Effector CD8-positive, alpha-beta T cell (primary cell): Measurements from ENCODE around the gene SUCLA2.
"Not testable (repeated sequence)": the region's sequence is repeated elsewhere in the genome, so short reads cannot be mapped to it uniquely, and the experiment has no call there.

Experiments
- DNase-seq: peaks from one replicate; lab custom pipeline; 2025; lab: John Stamatoyannopoulos, UW

The SUCLA2 gene

GRCh38 chr13:47991859-47992258 lies 9.2 kb downstream of the SUCLA2 start:
- DNase-seq = no peak

DNA sequence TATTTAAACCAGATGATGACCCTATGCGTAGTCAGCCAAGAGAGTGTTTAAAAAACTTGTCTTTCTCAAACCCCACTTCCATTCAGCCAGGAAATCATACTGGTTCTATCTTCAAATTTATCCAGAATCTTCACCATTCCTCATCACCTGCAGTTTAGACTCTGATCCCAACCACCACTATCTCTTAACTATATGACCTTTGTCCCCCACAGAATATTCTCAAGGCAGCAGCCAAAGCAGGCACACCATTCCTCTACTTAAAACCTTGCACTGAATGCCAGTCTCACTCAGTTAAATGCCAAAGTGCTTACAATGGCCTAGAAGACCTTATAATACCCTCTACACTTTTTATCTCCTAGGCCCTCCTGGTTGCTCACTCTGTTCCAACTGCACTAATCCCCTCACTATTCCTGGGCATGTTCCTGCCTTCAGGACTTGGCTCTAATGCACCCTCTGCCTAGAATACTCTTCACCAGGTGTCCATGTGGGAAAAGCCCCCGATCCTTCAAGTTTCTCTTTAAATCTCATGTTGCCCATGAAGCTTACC lies 10.1 kb downstream of the SUCLA2 start:
- no peak for DNase-seq

DNA sequence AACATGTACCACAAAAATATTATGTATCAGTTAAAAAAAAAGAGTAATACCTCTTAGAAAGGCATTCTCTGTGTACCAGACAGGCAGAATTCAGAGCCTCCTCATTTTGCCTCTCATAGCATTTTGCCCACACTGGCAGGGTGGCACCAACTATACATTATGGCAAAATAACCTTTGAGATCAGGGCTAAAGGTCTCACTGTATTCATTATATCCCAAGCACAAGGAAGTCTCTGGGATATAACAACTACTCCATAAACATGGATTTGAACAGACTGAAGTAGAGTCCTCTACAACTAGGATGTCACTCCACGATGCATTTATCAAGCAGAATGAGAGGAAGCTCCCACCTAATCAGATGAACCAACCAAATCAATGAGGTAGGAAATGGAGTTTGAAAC lies 10.6 kb downstream of the SUCLA2 start:
- no peak for DNase-seq

DNA sequence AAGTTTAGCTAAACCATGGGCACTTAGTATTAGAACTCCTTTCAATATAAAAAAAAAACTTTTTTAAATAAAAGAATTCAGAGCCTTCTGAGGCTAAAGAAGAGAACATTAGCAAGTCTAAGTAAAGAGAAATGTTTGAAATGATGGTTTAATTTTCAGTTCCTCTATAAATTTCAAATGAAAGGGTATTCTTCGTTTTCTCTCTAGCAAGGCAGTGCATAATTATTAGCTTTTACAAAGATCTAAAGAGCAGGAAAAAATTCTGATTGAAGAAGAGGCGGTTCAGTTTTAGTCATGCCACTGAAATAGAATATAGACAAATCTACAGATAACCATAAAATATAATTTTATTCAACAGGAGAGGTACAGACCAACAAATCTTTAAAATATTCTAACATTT lies 18.0 kb downstream of the SUCLA2 start:
- DNase-seq = no peak

DNA sequence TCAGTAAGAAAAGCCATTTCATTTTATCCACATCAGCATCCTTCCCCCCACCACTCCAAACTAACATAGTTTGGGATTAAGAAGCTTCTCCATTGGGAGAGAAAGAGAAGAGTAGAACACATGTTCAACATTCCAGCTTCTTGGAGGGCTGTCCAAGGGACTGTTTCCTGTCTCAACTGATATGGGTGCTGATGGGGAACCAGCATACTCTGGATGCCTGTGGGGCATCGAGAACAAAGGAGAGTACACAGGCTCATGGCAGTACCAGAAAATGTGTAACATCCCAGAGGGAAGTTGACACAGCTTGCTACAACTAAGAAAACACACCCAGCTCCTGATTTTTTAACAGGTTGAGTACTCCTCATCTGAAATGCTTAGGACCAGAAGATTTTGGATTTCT lies 24.7 kb downstream of the SUCLA2 start:
- DNase-seq = no peak

GRCh38 chr13:47964863-47965262 lies 36.2 kb downstream of the SUCLA2 start:
- no peak for DNase-seq

DNA sequence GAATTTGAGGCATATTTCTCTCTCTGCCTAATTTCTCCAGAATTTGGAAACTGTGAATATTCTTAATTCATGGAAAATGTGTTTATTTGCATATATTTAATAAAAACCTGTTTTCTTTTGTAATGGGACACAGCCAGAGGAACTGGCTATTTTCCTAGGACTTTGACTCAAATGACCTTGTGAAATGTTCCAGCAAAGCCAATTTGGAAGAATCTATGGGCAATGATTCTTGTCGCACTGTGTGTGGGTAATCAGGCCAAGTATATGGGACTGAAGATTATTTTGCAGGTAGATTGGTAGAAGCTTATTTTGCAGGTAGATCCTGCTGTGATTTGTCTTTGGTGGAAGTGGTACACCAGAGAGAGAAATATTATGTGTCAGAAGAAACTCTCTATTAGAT lies 38.8 kb downstream of the SUCLA2 start:
- no peak for DNase-seq

DNA sequence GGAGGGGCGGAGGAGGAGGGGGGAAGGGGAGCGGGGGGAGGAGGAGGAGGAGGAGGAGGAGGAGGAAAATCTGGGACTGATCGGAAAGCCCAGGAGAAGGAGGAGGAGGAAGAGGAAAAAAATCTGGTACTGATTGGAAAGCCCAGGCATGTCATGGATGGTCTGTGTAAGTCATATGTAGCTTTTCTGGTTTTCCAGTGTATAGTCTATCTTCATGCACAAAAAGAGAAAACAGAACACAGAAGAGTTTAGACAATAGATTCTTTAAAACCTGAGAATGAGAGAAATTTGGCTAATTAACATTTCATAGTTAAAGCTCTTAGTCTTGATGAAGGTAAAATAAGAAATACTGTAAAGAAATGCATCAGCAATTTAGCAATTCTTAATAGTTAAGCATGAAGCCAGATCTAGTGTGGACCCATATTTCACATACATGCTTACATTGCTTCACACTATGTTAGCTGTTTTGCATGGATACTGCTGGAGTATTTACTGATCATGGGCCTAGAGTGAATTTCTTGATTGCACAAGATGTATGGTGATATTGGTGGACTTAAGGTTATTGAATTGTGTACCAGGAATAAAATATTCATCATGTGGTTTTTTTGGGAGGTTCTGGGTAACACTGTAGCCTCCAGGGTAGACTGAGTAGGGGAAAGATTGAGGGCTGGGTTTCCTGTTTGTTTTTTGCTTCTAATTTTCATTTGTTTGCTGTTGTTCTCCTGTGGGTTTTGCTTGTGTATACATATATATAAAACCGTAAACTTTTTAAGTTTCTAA lies 41.4 kb downstream of the SUCLA2 start:
- no peak for DNase-seq

- DNase-seq = no peak
These were observed 44.0 kb downstream of the SUCLA2 start for GRCh38 chr13:47957073-47957472.

DNA sequence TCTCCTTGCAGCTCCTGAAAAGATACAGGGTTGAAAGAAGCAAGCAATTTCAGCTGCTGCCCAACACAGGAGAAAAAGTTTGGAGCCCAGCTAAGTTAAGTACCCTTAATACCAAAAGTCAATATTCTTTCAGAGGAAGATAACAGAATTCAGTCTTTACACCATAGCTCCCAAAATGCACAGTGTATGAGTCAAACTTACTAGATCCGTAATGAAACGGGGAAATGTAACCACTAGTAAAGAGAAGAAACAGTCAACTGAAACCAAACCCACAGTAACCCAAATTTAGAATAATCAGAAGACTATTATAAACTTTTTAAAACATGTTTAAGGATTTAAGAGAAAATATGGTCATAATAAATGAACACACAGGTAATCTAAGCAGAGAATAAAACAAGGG lies 45.2 kb downstream of the SUCLA2 start:
- DNase-seq = no peak

GRCh38 chr13:47949799-47950198 lies 51.3 kb downstream of the SUCLA2 start:
- no peak for DNase-seq

DNA sequence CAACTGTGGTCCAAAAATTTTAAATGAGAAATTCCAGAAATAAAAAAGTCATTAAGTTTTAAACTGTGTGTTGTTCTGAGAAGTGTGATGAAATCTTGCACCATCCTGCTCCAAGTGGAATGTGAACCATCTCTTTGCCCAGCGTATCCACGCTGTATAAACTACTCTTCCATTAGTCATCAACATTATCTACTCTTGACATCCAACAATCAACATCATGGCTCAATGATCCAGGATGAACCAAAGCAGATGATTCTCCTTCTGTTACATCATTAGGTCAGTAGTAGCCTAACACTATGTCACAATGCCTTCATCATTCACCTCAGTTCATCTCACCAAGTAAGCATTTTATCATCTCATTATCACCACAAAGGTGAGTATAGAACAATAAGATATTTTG lies 55.3 kb downstream of the SUCLA2 start:
- no peak for DNase-seq

GRCh38 chr13:47945146-47945545 lies 55.9 kb downstream of the SUCLA2 start:
- DNase-seq = not testable (repeated sequence)

- DNase-seq = no peak
These were observed 66.7 kb downstream of the SUCLA2 start for GRCh38 chr13:47934371-47934770.

GRCh38 chr13:47932950-47933923 lies 67.8 kb downstream of the SUCLA2 start:
- no peak for DNase-seq

DNA sequence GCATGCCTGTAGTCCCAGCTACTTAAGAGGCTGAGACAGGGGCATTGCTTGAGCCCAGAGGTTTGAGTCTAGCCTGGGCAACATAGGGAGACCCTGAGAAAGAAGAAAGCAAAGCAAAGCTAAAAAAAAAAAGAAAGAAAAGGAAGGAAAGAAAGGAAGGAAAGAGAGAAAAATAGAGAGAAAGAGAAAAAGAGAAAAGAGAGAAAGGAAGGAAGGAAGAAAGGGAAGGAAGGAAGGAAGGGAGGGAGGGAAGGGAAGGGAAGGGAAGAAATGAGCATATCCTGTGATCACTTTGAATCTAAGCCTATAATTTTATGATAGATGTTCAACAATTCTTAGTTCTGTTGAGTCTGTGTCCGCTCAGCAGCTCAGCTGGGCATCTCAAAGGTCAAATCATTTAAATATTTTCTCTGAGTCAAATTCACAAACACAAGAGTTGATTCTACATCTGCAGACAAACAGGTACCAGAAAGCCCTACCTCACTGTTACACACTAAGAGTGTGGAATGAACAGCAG lies 70.4 kb downstream of the SUCLA2 start:
- no peak for DNase-seq

- DNase-seq = no peak
These were observed 71.9 kb downstream of the SUCLA2 start for GRCh38 chr13:47929156-47929555.

GRCh38 chr13:47917022-47917574 lies 84.0 kb downstream of the SUCLA2 start:
- no peak for DNase-seq

- no peak for DNase-seq
These were observed 92.7 kb downstream of the SUCLA2 start for GRCh38 chr13:47908197-47908902.

- no peak for DNase-seq
These were observed 96.2 kb downstream of the SUCLA2 start for GRCh38 chr13:47904891-47905290.

- no peak for DNase-seq
These were observed 96.8 kb downstream of the SUCLA2 start for GRCh38 chr13:47904241-47904640.
